ENCODE results near the gene TK2. TPM values are rescaled to one million over a fixed set of nuclear protein-coding genes. Genes with fewer than 3 reads are reported as not detected.

TK2 gene
- total and polyA plus RNA-seq, 7 experiments from 2014 or later: 3.5 to 19.8 (median 6.4) TPM

GRCh38 chr16:66478733-66479511 is 71.0 kb downstream of the TK2 start:
- no peaks in the 10 kb centered on the region for H3K36me3 Mint-ChIP-seq
- H3K9me3 ChIP-seq (ENCODE audit: control insufficient read depth in 2 of 3, low read length in 3 of 3): no peaks in the 10 kb centered on the region
- no peak overlapping the region for H3K27ac ChIP-seq (ENCODE audit: low read depth, low read length)
- H3K4me3 ChIP-seq (ENCODE audit: low read length): peak overlapping the region; percentile 16
- ChIA-PET CTCF (interaction anchor here (0.6 to 9.1 kb wide), 8 partner anchors 29 to 303 kb away, joined by 3 to 84 read pairs (median 5); no protein-coding TSS in a partner anchor), POLR2A (interaction anchor here (1.1 to 1.4 kb wide), 2 partner anchors 72 to 125 kb away, joined by 3 to 4 read pairs; no protein-coding TSS in a partner anchor)
- peaks cover 16 to 45% (median 37%) of the 10 kb centered on the region in 7 donors for H3K4me1 Mint-ChIP-seq
- H3K27me3 ChIP-seq (ENCODE audit: control insufficient read depth in 2 of 2, insufficient read depth in 2 of 2, low read length in 2 of 2): no peaks in the 10 kb centered on the region
- no peaks in the 10 kb centered on the region for H3K36me3 ChIP-seq (ENCODE audit: control insufficient read depth in 2 of 3, insufficient read depth in 3 of 3, low read length in 3 of 3)
- DNase-seq: peak; percentile 47 to 79 (median 70)
- H3K4me3 Mint-ChIP-seq: peak overlapping the region in 7 of 10 donors; percentile 1 to 55 (median 38)
- H3K27ac Mint-ChIP-seq: peak overlapping the region in 8 of 9 donors; percentile 29 to 92 (median 56)
- H3K4me1 ChIP-seq (ENCODE audit: control insufficient read depth in 2 of 2, insufficient read depth in 2 of 2, low read length in 2 of 2): peaks cover 21 to 26% of the 10 kb centered on the region in 2 donors
- H3K9me3 Mint-ChIP-seq: no peaks in the 10 kb centered on the region
- intact Hi-C loops (cut with micrococcal nuclease): loop anchor here (1.0 to 5.0 kb wide), 11 partner anchors 38 to 393 kb away; partner anchors contain the start of genes CMTM3 (in 2 of the 2) and CKLF (in 1 of the 2)
- no peaks in the 10 kb centered on the region for H3K27me3 Mint-ChIP-seq
- peak; percentile 92 for ATAC-seq

DNA sequence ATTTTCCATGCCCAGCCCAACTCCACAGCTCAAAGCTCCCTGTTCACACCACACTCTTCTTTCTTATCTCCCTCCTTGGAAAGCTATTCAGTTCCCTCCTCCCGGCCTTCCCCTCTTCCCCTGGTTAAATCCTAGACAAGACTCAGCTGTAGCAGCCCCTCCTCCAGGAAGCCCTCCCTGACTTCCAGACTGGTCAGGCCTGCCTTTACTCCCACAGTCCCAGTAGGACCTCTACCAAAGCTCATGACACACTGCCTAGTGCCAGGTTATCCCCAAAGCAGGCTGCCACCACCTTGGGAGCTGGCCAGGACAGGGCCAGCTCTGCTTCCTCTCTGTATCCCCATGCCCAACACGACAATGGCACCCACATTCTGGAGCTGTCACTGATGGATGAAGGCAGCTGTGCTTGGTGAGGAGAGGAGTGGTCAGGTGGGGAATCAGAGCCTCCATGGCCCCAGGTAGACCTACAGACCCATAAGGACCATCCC is 72.8 kb downstream of the TK2 start:
- Histone ChIP-seq H3K4me1 (ENCODE audit: control insufficient read depth in 2 of 2, insufficient read depth in 2 of 2, low read length in 2 of 2) (peaks cover 21 to 28% of the 10 kb centered on the region in 2 donors), H3K4me3 (ENCODE audit: low read length) (no peak overlapping the region), H3K36me3 (ENCODE audit: control insufficient read depth in 2 of 3, insufficient read depth in 3 of 3, low read length in 3 of 3) (no peaks in the 10 kb centered on the region), H3K27me3 (ENCODE audit: control insufficient read depth in 2 of 2, insufficient read depth in 2 of 2, low read length in 2 of 2) (no peaks in the 10 kb centered on the region), H3K27ac (ENCODE audit: low read depth, low read length) (no peak overlapping the region), H3K9me3 (ENCODE audit: control insufficient read depth in 2 of 3, low read length in 3 of 3) (no peaks in the 10 kb centered on the region)
- POLR2A ChIA-PET: interaction anchor here (0.8 to 1.1 kb wide), 2 partner anchors 69 to 75 kb away, joined by 3 to 8 read pairs; partner anchors contain the start of gene CKLF
- intact Hi-C loops (cut with micrococcal nuclease): loop anchor here in 1 of 2 donors (5.0 kb wide), 1 partner anchor 395 kb away; no protein-coding TSS in a partner anchor
- H3K27ac Mint-ChIP-seq: peak overlapping the region in 4 of 9 donors; percentile 36 to 55 (median 48)
- no peaks in the 10 kb centered on the region for H3K9me3 Mint-ChIP-seq
- no peak overlapping the region for H3K4me3 Mint-ChIP-seq
- H3K36me3 Mint-ChIP-seq: no peaks in the 10 kb centered on the region
- DNase-seq: no peak
- peaks cover 13 to 36% (median 34%) of the 10 kb centered on the region in 7 donors for H3K4me1 Mint-ChIP-seq
- no peaks in the 10 kb centered on the region for H3K27me3 Mint-ChIP-seq
- CTCF ChIA-PET: interaction anchor here (0.8 to 3.5 kb wide), 8 partner anchors 44 to 390 kb away, joined by 3 to 15 read pairs (median 4); no protein-coding TSS in a partner anchor
- ATAC-seq: no peak

DNA sequence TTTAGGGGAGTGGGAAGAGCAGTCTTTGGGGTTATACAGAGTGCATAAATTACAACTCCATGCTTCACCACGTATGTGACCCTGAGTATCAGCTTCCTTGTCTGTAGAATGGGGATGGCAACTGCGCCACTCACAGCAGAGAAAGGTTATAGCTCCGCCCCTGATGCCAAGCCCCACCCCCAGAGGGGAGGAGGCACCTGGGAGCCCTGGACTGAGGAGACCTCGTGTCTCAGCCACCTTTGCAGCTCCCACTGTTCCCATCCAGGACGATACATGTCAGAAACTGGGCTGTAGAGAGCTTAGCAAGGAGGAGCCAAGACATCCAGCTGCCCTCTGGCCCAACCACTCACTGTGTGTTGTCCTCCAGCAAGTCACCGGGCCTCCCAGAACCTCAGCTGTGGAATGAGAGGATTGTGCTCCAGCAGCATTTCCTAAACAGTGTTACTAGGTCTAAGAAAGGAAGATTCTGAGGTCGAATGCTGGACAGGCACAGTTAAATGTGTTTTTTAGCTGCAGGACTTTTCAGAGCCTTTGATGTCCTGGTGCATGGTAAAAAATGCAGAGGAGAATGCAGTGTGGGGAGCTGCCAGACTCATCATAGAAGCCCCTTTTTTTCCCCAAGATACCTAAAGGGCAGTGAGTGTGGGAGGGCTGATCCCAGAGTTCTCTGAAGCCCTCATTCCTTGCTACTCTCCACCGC is 73.4 kb downstream of the TK2 start:
- intact Hi-C loops (cut with micrococcal nuclease): loop anchor here in 1 of 2 donors (5.0 kb wide), 1 partner anchor 396 kb away; no protein-coding TSS in a partner anchor

GRCh38 chr16:66475232-66475631 is 74.7 kb downstream of the TK2 start:
- H3K9me3 Mint-ChIP-seq: no peaks in the 10 kb centered on the region
- H3K36me3 Mint-ChIP-seq: no peaks in the 10 kb centered on the region
- Histone ChIP-seq H3K4me1 (ENCODE audit: control insufficient read depth in 2 of 2, insufficient read depth in 2 of 2, low read length in 2 of 2) (peaks cover 21 to 28% of the 10 kb centered on the region in 2 donors), H3K27me3 (ENCODE audit: control insufficient read depth in 2 of 2, insufficient read depth in 2 of 2, low read length in 2 of 2) (no peaks in the 10 kb centered on the region), H3K27ac (ENCODE audit: low read depth, low read length) (peak overlapping the region; percentile 47), H3K9me3 (ENCODE audit: control insufficient read depth in 2 of 3, low read length in 3 of 3) (no peaks in the 10 kb centered on the region), H3K36me3 (ENCODE audit: control insufficient read depth in 2 of 3, insufficient read depth in 3 of 3, low read length in 3 of 3) (no peaks in the 10 kb centered on the region), H3K4me3 (ENCODE audit: low read length) (no peak overlapping the region)
- intact Hi-C loops (cut with micrococcal nuclease): loop anchor here in 1 of 2 donors (5.0 kb wide), 1 partner anchor 397 kb away; no protein-coding TSS in a partner anchor
- no peak for ATAC-seq
- H3K27me3 Mint-ChIP-seq: peaks cover 0 to 1% (median 0%) of the 10 kb centered on the region in 5 donors
- H3K4me1 Mint-ChIP-seq: peaks cover 13 to 35% (median 34%) of the 10 kb centered on the region in 7 donors
- ChIA-PET POLR2A (interaction anchor here (0.6 to 1.4 kb wide), 5 partner anchors 47 to 129 kb away, joined by 3 to 5 read pairs (median 4); no protein-coding TSS in a partner anchor), CTCF (interaction anchor here (0.6 to 3.5 kb wide), 8 partner anchors 47 to 114 kb away, joined by 3 to 15 read pairs (median 4); partner anchors contain the start of gene CKLF)
- H3K4me3 Mint-ChIP-seq: peak overlapping the region in 2 of 10 donors; percentile 26 to 50
- H3K27ac Mint-ChIP-seq: peak overlapping the region in 7 of 9 donors; percentile 71 to 91 (median 79)
- no peak for DNase-seq

More for the DNA sequence above, 73.4 kb downstream of the TK2 start:
- no peaks in the 10 kb centered on the region for H3K9me3 Mint-ChIP-seq
- H3K27ac Mint-ChIP-seq: peak overlapping the region in 3 of 9 donors; percentile 36 to 55 (median 42)
- no peak for ATAC-seq
- ChIA-PET CTCF (interaction anchor here (0.8 to 3.5 kb wide), 8 partner anchors 46 to 391 kb away, joined by 3 to 15 read pairs (median 4); no protein-coding TSS in a partner anchor), POLR2A (interaction anchor here (0.6 to 1.4 kb wide), 5 partner anchors 45 to 127 kb away, joined by 3 to 8 read pairs (median 3); partner anchors contain the start of gene CKLF)
- H3K27me3 Mint-ChIP-seq: no peaks in the 10 kb centered on the region
- no peaks in the 10 kb centered on the region for H3K36me3 Mint-ChIP-seq
- Histone ChIP-seq H3K9me3 (ENCODE audit: control insufficient read depth in 2 of 3, low read length in 3 of 3) (no peaks in the 10 kb centered on the region), H3K4me1 (ENCODE audit: control insufficient read depth in 2 of 2, insufficient read depth in 2 of 2, low read length in 2 of 2) (peaks cover 21 to 28% of the 10 kb centered on the region in 2 donors), H3K4me3 (ENCODE audit: low read length) (no peak overlapping the region), H3K27me3 (ENCODE audit: control insufficient read depth in 2 of 2, insufficient read depth in 2 of 2, low read length in 2 of 2) (no peaks in the 10 kb centered on the region), H3K36me3 (ENCODE audit: control insufficient read depth in 2 of 3, insufficient read depth in 3 of 3, low read length in 3 of 3) (no peaks in the 10 kb centered on the region), H3K27ac (ENCODE audit: low read depth, low read length) (no peak overlapping the region)
- peaks cover 13 to 35% (median 34%) of the 10 kb centered on the region in 7 donors for H3K4me1 Mint-ChIP-seq
- no peak overlapping the region for H3K4me3 Mint-ChIP-seq
- peak in 3 of 9 donors; percentile 13 to 58 (median 16) for DNase-seq

DNA sequence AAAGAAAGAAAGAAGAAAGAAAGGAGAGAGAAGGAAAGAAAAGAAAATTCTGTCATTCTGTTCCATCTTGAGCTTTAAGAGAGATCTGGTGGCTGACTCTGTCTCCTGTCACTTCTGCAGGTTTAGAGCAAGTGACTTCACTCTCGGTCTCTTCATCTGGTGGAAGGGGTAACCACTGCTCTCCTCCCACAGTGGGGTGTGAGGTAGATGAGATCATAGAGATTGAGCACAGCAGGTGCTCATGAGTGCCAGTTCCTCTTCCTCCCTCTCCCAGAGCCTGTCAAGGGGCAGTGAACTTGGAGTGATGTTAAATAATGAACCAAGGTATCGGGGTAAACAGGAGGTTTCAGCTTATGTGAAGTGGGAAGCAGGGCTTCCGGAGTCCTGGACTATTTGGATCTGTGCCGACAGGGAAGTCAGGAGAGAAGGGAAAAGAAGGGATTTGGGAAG is 75.1 kb downstream of the TK2 start:
- Mint-ChIP-seq H3K27ac (peak overlapping the region; percentile 71 to 94 (median 86)), H3K27me3 (peaks cover 0 to 5% (median 0%) of the 10 kb centered on the region in 5 donors), H3K4me3 (peak overlapping the region in 9 of 10 donors; percentile 7 to 55 (median 36)), H3K36me3 (no peaks in the 10 kb centered on the region), H3K4me1 (peaks cover 13 to 35% (median 32%) of the 10 kb centered on the region in 7 donors), H3K9me3 (peaks cover 0 to 2% (median 0%) of the 10 kb centered on the region in 11 donors)
- Histone ChIP-seq H3K36me3 (ENCODE audit: control insufficient read depth in 2 of 3, insufficient read depth in 3 of 3, low read length in 3 of 3) (no peaks in the 10 kb centered on the region), H3K27me3 (ENCODE audit: control insufficient read depth in 2 of 2, insufficient read depth in 2 of 2, low read length in 2 of 2) (no peaks in the 10 kb centered on the region), H3K4me3 (ENCODE audit: low read length) (no peak overlapping the region), H3K9me3 (ENCODE audit: control insufficient read depth in 2 of 3, low read length in 3 of 3) (no peaks in the 10 kb centered on the region), H3K27ac (ENCODE audit: low read depth, low read length) (peak overlapping the region; percentile 47), H3K4me1 (ENCODE audit: control insufficient read depth in 2 of 2, insufficient read depth in 2 of 2, low read length in 2 of 2) (peaks cover 21 to 28% of the 10 kb centered on the region in 2 donors)
- ATAC-seq (peak; percentile 85), DNase-seq (peak in 8 of 9 donors; percentile 49 to 76 (median 65))
- intact Hi-C loops (cut with micrococcal nuclease): loop anchor here (1.0 to 5.0 kb wide), 2 partner anchors 66 to 398 kb away; no protein-coding TSS in a partner anchor
- ChIA-PET POLR2A (interaction anchor here (0.6 to 1.7 kb wide), 4 partner anchors 47 to 78 kb away, joined by 4 to 5 read pairs (median 4); partner anchors contain the start of gene CKLF), CTCF (interaction anchor here (0.7 to 3.5 kb wide), 6 partner anchors 66 to 115 kb away, joined by 3 to 15 read pairs (median 5); partner anchors contain the start of gene CKLF)

Data from naive thymus-derived CD4-positive, alpha-beta T cell (primary cell).